T-cell (primary cell): ENCODE results near the gene SPATS2. TPM values are rescaled to one million over a fixed set of nuclear protein-coding genes. Genes with fewer than 3 reads are reported as not detected.

ENCODE experiments used
- ATAC-seq, 4 experiments: fragments of 200-7000 bp in 3 of 4; fragments of 150-1000 bp in 1 of 4; cut with Tn5 transposase; replicated peaks in 1 of 4; 1 replicate in 3 of 4; 2 replicates in 1 of 4; pipeline ENCODE4 v1.10.0; 2021; ENCODE audit warnings: moderate library complexity in 3 of 4, mild to moderate bottlenecking in 2 of 4, moderate number of reproducible peaks in 1 of 4
- CTCF ChIA-PET, 2 donors: fragments of 300-600 bp; sonication (Branson Sonifier 250); formaldehyde crosslinking; loops; one replicate each; lab custom pipeline; 2022; ENCODE audit warnings: antibody characterized with exemption in 2 of 2; lab: Charles Lee
- POLR2A ChIA-PET, 2 donors: fragments of 300-600 bp; sonication (Branson Sonifier 250); formaldehyde crosslinking; loops; one replicate each; lab custom pipeline; 2022; ENCODE audit warnings: antibody characterized with exemption in 2 of 2; lab: Charles Lee
- DNase-seq, 35 experiments: peaks; one replicate each; pipeline versions ENCODE4 v3.0.0 to v3.0.0-alpha.2; 2013 to 2023
- H3K27ac ChIP-seq: one replicate; pipeline ENCODE4 v1.5.1; 2013; ENCODE audit warnings: low read length
- H3K27me3 ChIP-seq, 2 experiments: replicated peaks in 1 of 2; 1 replicate in 1 of 2; 2 replicates in 1 of 2; pipeline versions ENCODE4 v1.6.1 to v1.7.0; 2013; ENCODE audit warnings: low read length in 1 of 2, mixed read lengths in 1 of 2; ENCODE audit not compliant: control insufficient read depth in 2 of 2, insufficient read depth in 2 of 2; ENCODE audit errors: extremely low read depth in 1 of 2
- H3K36me3 ChIP-seq, 2 donors: 1 replicate in 1 of 2; 2 replicates in 1 of 2; pipeline versions ENCODE4 v1.6.1 to v1.7.0; 2013; ENCODE audit warnings: low read length in 1 of 2; ENCODE audit not compliant: control insufficient read depth in 2 of 2, insufficient read depth in 1 of 2; ENCODE audit errors: extremely low read depth in 1 of 2
- H3K4me1 ChIP-seq, 2 experiments: 1 replicate in 1 of 2; 2 replicates in 1 of 2; pipeline versions ENCODE4 v1.6.1 to v1.7.0; 2013; ENCODE audit warnings: low read length in 2 of 2, mixed read lengths in 1 of 2; ENCODE audit not compliant: insufficient read depth in 2 of 2, control insufficient read depth in 1 of 2; ENCODE audit errors: extremely low read depth in 1 of 2
- H3K4me3 ChIP-seq, 2 donors: 1 replicate in 1 of 2; 2 replicates in 1 of 2; pipeline versions ENCODE4 v1.5.1 to v1.7.0; 2013; ENCODE audit warnings: mild to moderate bottlenecking in 2 of 2, low read length in 1 of 2, moderate library complexity in 1 of 2; ENCODE audit not compliant: control insufficient read depth in 1 of 2; ENCODE audit errors: extremely low read depth in 1 of 2
- H3K9me3 ChIP-seq: 2 replicates; pipeline ENCODE4 v1.7.0; 2013
- H3K27ac Mint-ChIP-seq, 2 donors: one replicate each; pipeline ENCODE4 v1.8.0; 2020 to 2021; ENCODE audit warnings: mild to moderate bottlenecking in 2 of 2, mixed read lengths in 2 of 2
- H3K27me3 Mint-ChIP-seq, 2 donors: one replicate each; pipeline ENCODE4 v1.8.0; 2021 to 2022; ENCODE audit warnings: mixed read lengths in 2 of 2
- H3K36me3 Mint-ChIP-seq: one replicate; pipeline ENCODE4 v1.8.0; 2021; ENCODE audit warnings: mixed read lengths
- H3K4me1 Mint-ChIP-seq, 3 donors: one replicate each; pipeline ENCODE4 v1.8.0; 2020 to 2022; ENCODE audit warnings: mixed read lengths in 3 of 3, mild to moderate bottlenecking in 1 of 3
- H3K4me3 Mint-ChIP-seq, 3 donors: one replicate each; pipeline ENCODE4 v1.8.0; 2020 to 2022; ENCODE audit warnings: mild to moderate bottlenecking in 3 of 3, mixed read lengths in 3 of 3, moderate library complexity in 3 of 3
- H3K9me3 Mint-ChIP-seq, 3 donors: one replicate each; pipeline ENCODE4 v1.8.0; 2020 to 2022; ENCODE audit warnings: mixed read lengths in 3 of 3
- WGBS: methylation state at CpG from one replicate; pipeline ENCODE4 v1.1.5; 2013; ENCODE audit warnings: missing lambda C conversion rate; ENCODE audit not compliant: insufficient coverage; 5-methylcytosine and 5-hydroxymethylcytosine counted together
- total RNA-seq, 35 experiments: library from RNA in 6 of 35; stranded (reverse) in 6 of 35; fragments of 120-200 nt in 1 of 35; gene quantifications; one replicate each; pipeline versions ENCODE4 v1.2.1 to v1.2.4 and lab custom pipeline; 2013 to 2026

Gene SPATS2
- total RNA-seq, 5 donors from 2014 or later (not counting 1 experiment from before 2014, with no cell fraction given): 5.4 to 11.4 (median 7.4) TPM

DNA sequence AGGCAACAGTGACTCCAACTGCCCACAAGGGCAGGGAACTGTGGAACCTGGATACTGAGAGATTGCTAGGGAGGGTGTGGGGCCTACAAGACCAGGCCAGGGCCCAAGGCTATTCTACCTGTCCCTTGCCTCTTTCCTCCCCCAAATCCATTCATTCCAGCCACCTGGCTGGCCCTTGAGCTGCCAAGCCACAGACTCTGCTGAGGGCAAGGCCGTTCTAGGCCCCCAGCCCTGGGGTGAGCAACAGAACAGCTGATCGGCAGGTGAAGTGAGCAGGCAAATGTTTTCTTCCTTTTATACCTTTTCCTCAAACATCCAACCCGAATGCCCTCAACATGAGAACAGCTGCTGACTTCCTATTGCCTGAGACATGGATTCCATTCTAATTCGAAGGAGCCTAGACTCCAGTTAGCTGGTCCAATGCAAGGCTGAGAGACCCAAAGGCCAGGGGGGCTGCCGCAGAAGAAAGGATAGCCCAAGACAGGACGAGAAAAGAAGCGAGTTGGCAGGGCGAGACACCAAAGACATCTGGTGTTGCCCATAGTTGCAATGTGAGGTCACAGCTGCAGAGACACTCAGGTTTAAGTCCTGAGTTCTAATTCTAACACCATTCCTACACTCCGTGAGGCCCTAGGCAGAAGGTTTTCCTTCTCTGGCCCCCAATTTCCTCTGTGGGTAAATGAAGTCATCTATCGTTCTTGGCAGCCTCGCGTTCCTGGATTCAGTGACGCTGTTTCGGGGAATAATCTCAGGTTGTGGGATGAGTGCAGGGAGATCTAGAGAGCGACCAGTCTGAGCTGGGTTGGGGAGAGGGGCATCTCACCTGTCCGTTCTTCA, 31.9 kb upstream of the SPATS2 start:
- no peak overlapping the region for H3K27ac ChIP-seq
- H3K9me3 Mint-ChIP-seq: no peaks in the 10 kb centered on the region
- peak overlapping the region in 1 of 3 donors; percentile 45 for H3K4me3 Mint-ChIP-seq
- H3K27me3 ChIP-seq: peaks cover 16 to 96% of the 10 kb centered on the region in 2 experiments
- H3K9me3 ChIP-seq: no peaks in the 10 kb centered on the region
- ChIA-PET CTCF (interaction anchor here (0.5 to 1.4 kb wide), 2 partner anchors 23 to 26 kb away, joined by 4 to 5 read pairs; no protein-coding TSS in a partner anchor), POLR2A (no interaction called here)
- H3K27ac Mint-ChIP-seq: no peak overlapping the region
- peaks cover 16 to 30% (median 18%) of the 10 kb centered on the region in 3 donors for H3K4me1 Mint-ChIP-seq
- no peak for DNase-seq
- peaks cover 2 to 29% of the 10 kb centered on the region in 2 experiments for H3K4me1 ChIP-seq
- no peaks in the 10 kb centered on the region for H3K36me3 ChIP-seq
- ATAC-seq: no peak
- H3K4me3 ChIP-seq: no peak overlapping the region
- H3K36me3 Mint-ChIP-seq: no peaks in the 10 kb centered on the region
- 59% methylated on average over 14 of the region's 16 CpGs for WGBS
- peaks cover 61 to 73% of the 10 kb centered on the region in 2 donors for H3K27me3 Mint-ChIP-seq

DNA sequence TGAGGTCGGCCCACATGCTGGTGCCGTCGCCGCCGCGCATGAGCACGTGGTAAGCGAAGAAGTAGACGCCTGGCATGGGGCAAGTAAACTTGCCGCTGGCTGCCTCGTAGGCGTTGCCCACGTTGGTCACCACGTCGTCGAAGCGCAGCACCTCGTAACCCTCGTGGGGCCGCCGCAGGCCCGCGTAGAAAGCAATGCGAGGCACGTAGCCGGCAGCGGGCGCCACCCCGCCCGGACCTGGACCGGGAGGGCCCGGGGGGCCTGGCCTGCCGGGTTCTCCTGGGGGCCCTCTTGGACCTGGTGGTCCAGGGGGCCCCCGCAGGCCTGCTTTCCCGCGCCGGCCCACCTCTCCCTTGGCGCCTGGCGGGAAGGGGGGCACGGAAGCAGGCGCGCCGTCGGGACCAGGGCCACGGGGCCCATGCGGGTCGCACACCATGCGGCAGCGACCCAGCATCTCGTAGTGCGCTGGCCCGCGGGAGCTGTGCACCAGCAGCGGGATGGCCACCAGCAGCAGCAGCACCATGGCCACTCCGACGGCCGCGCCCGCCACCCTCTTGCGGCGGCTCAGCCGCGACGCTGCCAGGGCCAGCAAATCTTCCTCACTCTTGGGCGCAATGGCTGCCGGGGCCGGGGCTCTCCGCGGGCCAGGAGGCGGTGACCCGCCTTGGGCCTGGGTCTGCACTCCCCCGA, 31.2 kb upstream of the SPATS2 start:
- DNase-seq (no peak), ATAC-seq (no peak)
- no peaks in the 10 kb centered on the region for H3K36me3 ChIP-seq
- H3K4me1 ChIP-seq: peaks cover 2 to 29% of the 10 kb centered on the region in 2 experiments
- WGBS: 22% methylated on average over 72 of the region's 72 CpGs
- ChIA-PET POLR2A (no interaction called here), CTCF (interaction anchor here (0.5 to 1.9 kb wide), 4 partner anchors 25 to 415 kb away, joined by 3 to 7 read pairs (median 5); no protein-coding TSS in a partner anchor)
- peaks cover 66 to 77% of the 10 kb centered on the region in 2 donors for H3K27me3 Mint-ChIP-seq
- H3K27ac ChIP-seq: no peak overlapping the region
- no peak overlapping the region for H3K4me3 ChIP-seq
- H3K4me3 Mint-ChIP-seq: peak overlapping the region in 1 of 3 donors; percentile 45
- H3K4me1 Mint-ChIP-seq: peaks cover 18 to 34% (median 22%) of the 10 kb centered on the region in 3 donors
- peaks cover 16 to 91% of the 10 kb centered on the region in 2 experiments for H3K27me3 ChIP-seq
- H3K27ac Mint-ChIP-seq: no peak overlapping the region
- H3K9me3 Mint-ChIP-seq: no peaks in the 10 kb centered on the region
- no peaks in the 10 kb centered on the region for H3K36me3 Mint-ChIP-seq
- no peaks in the 10 kb centered on the region for H3K9me3 ChIP-seq

DNA sequence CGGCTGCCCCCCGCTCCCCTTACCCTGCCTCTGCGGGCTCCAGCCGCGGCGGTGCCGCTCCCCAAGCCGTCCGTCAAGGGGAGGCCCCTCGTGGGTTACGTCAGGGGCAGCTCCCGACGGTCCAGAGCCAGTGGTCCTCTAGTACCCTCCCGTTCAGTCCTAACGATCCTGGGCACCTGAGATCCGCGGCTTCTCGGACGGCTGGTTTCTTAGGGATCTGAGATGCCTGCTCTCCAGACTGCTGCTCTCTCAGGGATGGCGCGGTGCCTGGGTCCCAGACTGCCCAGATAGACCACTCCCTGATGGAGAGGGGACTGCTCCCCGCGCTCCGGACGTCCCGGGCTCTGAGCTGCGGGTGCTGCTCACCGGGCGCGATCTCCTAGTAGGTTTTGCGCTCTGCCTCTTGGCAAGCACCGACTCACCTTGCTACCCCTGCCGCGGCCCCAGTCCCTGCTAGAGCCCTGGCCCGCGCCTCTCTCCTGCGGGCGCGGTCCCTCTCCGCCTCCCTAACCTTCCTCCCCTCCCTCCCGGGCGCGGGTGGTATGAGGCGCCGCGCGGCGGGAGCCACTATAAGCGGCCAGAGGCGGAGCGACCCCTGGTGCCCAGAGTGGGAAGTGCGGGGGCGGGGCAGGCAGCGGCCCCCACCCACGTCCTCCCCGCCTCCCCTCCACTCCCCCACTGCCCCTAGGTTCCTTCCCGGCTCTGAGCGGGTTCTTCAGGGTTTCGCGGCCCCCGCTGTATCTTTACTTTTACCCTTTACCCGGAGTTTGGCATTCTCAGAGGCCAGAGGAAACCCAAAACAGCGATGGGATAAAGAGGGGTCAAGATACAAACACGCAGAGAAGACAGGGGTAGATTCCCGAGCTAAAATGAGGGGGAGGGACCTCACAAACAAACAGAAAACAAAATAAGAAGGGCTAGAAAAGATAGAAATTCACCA, 30.3 kb upstream of the SPATS2 start, which contains the start of gene C1QL4:
Gene C1QL4 (minus strand): TSS at position 544 of the 940 bp plus-strand sequence. CDS start 711 bp downstream, outside the sequence.
- peaks cover 2 to 31% of the 10 kb centered on the region in 2 experiments for H3K4me1 ChIP-seq
- Mint-ChIP-seq H3K27me3 (peaks cover 60 to 72% of the 10 kb centered on the region in 2 donors), H3K36me3 (no peaks in the 10 kb centered on the region), H3K4me1 (peaks cover 18 to 34% (median 22%) of the 10 kb centered on the region in 3 donors), H3K4me3 (peak within 1 kb of the TSS; percentile 60 to 73 (median 60)), H3K9me3 (no peaks in the 10 kb centered on the region), H3K27ac (no peak within 1 kb of the TSS)
- CTCF ChIA-PET: interaction anchor here (0.6 to 1.9 kb wide), 7 partner anchors 11 to 415 kb away, joined by 3 to 7 read pairs (median 6); partner anchors contain the start of gene TROAP (in 1 of the 2)
- peak; percentile 61 to 92 (median 83) for DNase-seq
- H3K9me3 ChIP-seq: no peaks in the 10 kb centered on the region
- WGBS: 7% methylated on average over 34 of the region's 65 CpGs
- POLR2A ChIA-PET: no interaction called here
- no peaks in the 10 kb centered on the region for H3K36me3 ChIP-seq
- H3K27me3 ChIP-seq: peaks cover 18 to 91% of the 10 kb centered on the region in 2 experiments
- ATAC-seq: peak; percentile 89 to 95 (median 92)
- H3K27ac ChIP-seq: no peak within 1 kb of the TSS
- H3K4me3 ChIP-seq: peak within 1 kb of the TSS; percentile 44 to 50

DNA sequence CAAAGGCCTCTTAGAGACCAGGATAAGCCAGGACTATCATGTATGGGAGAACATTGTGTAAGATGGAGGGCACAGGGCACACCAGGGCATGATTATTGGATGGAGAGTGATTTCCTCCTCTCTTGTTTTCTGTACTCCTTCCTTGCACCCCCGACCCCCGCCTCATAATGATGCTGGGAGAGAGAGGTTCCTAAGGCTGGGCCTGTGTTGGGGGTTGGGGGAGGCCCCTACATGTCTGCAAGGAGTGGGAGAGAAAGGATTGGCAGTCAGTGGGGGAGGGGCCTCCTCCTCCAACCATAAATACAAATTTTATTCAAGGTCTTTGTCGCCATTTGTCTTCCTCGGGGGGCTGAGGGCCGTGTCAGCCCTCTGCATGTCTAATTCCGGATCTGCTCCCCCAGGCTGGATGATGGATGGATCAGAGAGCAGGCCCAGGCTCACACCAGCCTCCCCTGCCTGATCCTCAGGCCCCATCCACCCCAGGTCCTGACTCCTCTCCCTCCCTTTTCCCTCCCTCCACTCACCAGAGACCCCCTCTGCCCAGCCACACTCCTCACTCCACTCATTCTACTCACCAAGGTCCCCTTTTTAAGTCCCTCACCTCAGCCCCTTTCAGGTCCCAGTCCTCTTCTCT, 28.3 kb upstream of the SPATS2 start:
- H3K4me3 Mint-ChIP-seq: no peak overlapping the region
- peaks cover 29 to 46% (median 34%) of the 10 kb centered on the region in 3 donors for H3K4me1 Mint-ChIP-seq
- no peak overlapping the region for H3K27ac Mint-ChIP-seq
- WGBS: 83% methylated on average over 2 of the region's 6 CpGs
- H3K27me3 ChIP-seq: peaks cover 18 to 90% of the 10 kb centered on the region in 2 experiments
- CTCF ChIA-PET: interaction anchor here in 1 of 2 donors (1.0 to 1.4 kb wide), 2 partner anchors 12 to 16 kb away, joined by 3 to 4 read pairs; partner anchors contain the start of gene TROAP
- H3K27ac ChIP-seq: no peak overlapping the region
- H3K36me3 Mint-ChIP-seq: no peaks in the 10 kb centered on the region
- H3K4me3 ChIP-seq: no peak overlapping the region
- no peaks in the 10 kb centered on the region for H3K9me3 Mint-ChIP-seq
- H3K27me3 Mint-ChIP-seq: peaks cover 52 to 68% of the 10 kb centered on the region in 2 donors
- no peak for DNase-seq
- H3K9me3 ChIP-seq: no peaks in the 10 kb centered on the region
- H3K4me1 ChIP-seq: peaks cover 14 to 46% of the 10 kb centered on the region in 2 experiments
- H3K36me3 ChIP-seq: no peaks in the 10 kb centered on the region
- ATAC-seq: no peak
- POLR2A ChIA-PET: no interaction called here

DNA sequence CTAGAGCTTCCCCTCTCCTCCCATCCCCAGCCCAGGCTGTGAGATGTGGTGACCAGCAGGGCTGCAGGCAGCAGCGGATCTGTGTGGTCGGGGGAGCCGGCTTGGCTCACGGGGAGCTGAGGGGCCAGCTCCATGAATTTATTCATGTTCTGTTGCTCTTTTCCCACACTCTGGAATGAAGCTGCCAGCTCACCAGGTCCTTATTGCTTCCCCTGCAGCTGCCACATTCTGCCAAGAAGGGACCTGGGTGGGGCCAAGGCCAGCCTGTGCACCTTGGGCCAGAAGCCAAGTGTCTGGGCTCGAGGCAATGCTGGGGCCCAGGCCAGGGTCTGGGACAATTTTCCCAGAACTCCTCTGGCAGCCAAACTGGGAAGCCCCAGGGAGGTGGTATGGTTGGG, 27.8 kb upstream of the SPATS2 start:
- POLR2A ChIA-PET: no interaction called here
- Mint-ChIP-seq H3K9me3 (no peaks in the 10 kb centered on the region), H3K36me3 (no peaks in the 10 kb centered on the region), H3K4me3 (no peak overlapping the region), H3K4me1 (peaks cover 33 to 49% (median 39%) of the 10 kb centered on the region in 3 donors), H3K27ac (no peak overlapping the region), H3K27me3 (peaks cover 50 to 67% of the 10 kb centered on the region in 2 donors)
- Histone ChIP-seq H3K27me3 (peaks cover 20 to 90% of the 10 kb centered on the region in 2 experiments), H3K4me3 (no peak overlapping the region), H3K36me3 (no peaks in the 10 kb centered on the region), H3K4me1 (peaks cover 16 to 51% of the 10 kb centered on the region in 2 experiments), H3K9me3 (no peaks in the 10 kb centered on the region), H3K27ac (no peak overlapping the region)
- CTCF ChIA-PET: interaction anchor here in 1 of 2 donors (1.0 to 1.4 kb wide), 2 partner anchors 11 to 17 kb away, joined by 3 to 4 read pairs; partner anchors contain the start of gene TROAP
- DNase-seq (no peak), ATAC-seq (no peak)
- 63% methylated on average over 4 of the region's 5 CpGs for WGBS
